A673 (cell line): Measurements from ENCODE around the gene TAS2R42.

Source experiments
- CTCF ChIP-seq: fragments of 300-800, 200-600 bp; sonication (generic); conservative IDR thresholded peaks from 2 replicates; pipeline ENCODE4 v1.5.1; 2017; ENCODE audit warnings: low read depth, mild to moderate bottlenecking, antibody characterized with exemption, low read length, moderate library complexity, mixed read lengths
- EZH2 ChIP-seq: fragments of 200-600 bp; sonication (generic); IDR thresholded peaks from 2 replicates; pipeline ENCODE4 v1.6.1; 2017; ENCODE audit warnings: borderline replicate concordance, low read depth, mild to moderate bottlenecking, mixed read lengths, antibody characterized with exemption, low read length; ENCODE audit not compliant: poor library complexity, severe bottlenecking

- TF ChIP-seq CTCF (no peak), EZH2 (no peak)
Measured at GRCh38 chr12:11178250-11178649, 8.5 kb downstream of the TAS2R42 start.
